ENCODE measurements around the gene RFX3.
A peak's percentile ranks its signal among the peaks of the same experiment; 100 is the strongest.

The RFX3 gene

GRCh38 chr9:3513265-3513818, 12.5 kb downstream of the RFX3 start:
- peak in 3 of 4 experiments; percentile 15 to 45 (median 44) for DNase-seq

- peak in 2 of 4 experiments; percentile 59 to 60 for DNase-seq
Measured at GRCh38 chr9:3511551-3511950, 14.2 kb downstream of the RFX3 start.

GRCh38 chr9:3510796-3511195, 15.0 kb downstream of the RFX3 start:
- DNase-seq: no peak

- no peak for DNase-seq
Measured at GRCh38 chr9:3509926-3510325, 15.9 kb downstream of the RFX3 start.

GRCh38 chr9:3508521-3509291, 17.1 kb downstream of the RFX3 start:
- peak in 3 of 4 experiments; percentile 21 to 72 (median 65) for DNase-seq

- DNase-seq: peak in 1 of 4 experiments; percentile 8
Measured at GRCh38 chr9:3508078-3508431, 17.7 kb downstream of the RFX3 start.

- DNase-seq: peak; percentile 39 to 89 (median 74)
Measured at GRCh38 chr9:3507395-3508077, 18.3 kb downstream of the RFX3 start.

GRCh38 chr9:3506164-3506563, 19.6 kb downstream of the RFX3 start:
- DNase-seq: no peak

- no peak for DNase-seq
Measured at GRCh38 chr9:3502560-3503398, 23.0 kb downstream of the RFX3 start.

GRCh38 chr9:3500044-3500443, 25.8 kb downstream of the RFX3 start:
- DNase-seq: no peak

GRCh38 chr9:3498691-3499090, 27.1 kb downstream of the RFX3 start:
- no peak for DNase-seq

- no peak for DNase-seq
Measured at GRCh38 chr9:3497857-3498256, 27.9 kb downstream of the RFX3 start.

GRCh38 chr9:3497401-3497800, 28.4 kb downstream of the RFX3 start:
- DNase-seq: peak in 1 of 4 experiments; percentile 7

- peak in 2 of 4 experiments; percentile 34 to 41 for DNase-seq
Measured at GRCh38 chr9:3495855-3496254, 29.9 kb downstream of the RFX3 start.

GRCh38 chr9:3492214-3492613, 33.6 kb downstream of the RFX3 start:
- no peak for DNase-seq

- no peak for DNase-seq
Measured at GRCh38 chr9:3491450-3491849, 34.4 kb downstream of the RFX3 start.

GRCh38 chr9:3490957-3491356, 34.8 kb downstream of the RFX3 start:
- DNase-seq: no peak

GRCh38 chr9:3482578-3482977, 43.2 kb downstream of the RFX3 start:
- no peak for DNase-seq

GRCh38 chr9:3480353-3480655, 45.5 kb downstream of the RFX3 start:
- no peak for DNase-seq

- DNase-seq: peak in 1 of 4 experiments; percentile 12
Measured at GRCh38 chr9:3479514-3480352, 46.1 kb downstream of the RFX3 start.

GRCh38 chr9:3478549-3478953, 47.2 kb downstream of the RFX3 start:
- DNase-seq: no peak

- DNase-seq: no peak
Measured at GRCh38 chr9:3477236-3477834, 48.5 kb downstream of the RFX3 start.

All from suppressor macrophage (primary cell).